ENCODE results near the gene ATP1B1. TPM values are rescaled to one million over a fixed set of nuclear protein-coding genes. Genes with fewer than 3 reads are reported as not detected.

ATP1B1 gene
- total and polyA plus RNA-seq, 9 of the 15 experiments (the other 6 are each of a cell fraction or from before 2014, with no cell fraction given) = 0.76 to 3.0 (median 1.7) TPM

- TF ChIP-seq ZNF518B (CRISPR knock-in tag; IDR thresholded peaks at IDR 0.05) = no peak
- TF ChIP-seq ZBED1 (IDR thresholded peaks at IDR 0.05) = no peak
- no peak; the same call in 1 of the 2 replicates for TF ChIP-seq MYC (IDR thresholded peaks at IDR 0.05; ENCODE audit: low read depth, low read length)
- TF ChIP-seq MYC (CRISPR knock-in tag; IDR thresholded peaks at IDR 0.05; ENCODE audit: borderline replicate concordance, low read depth) = no peak
- TF ChIP-seq POLR2H (tag; IDR thresholded peaks at IDR 0.05; ENCODE audit: low read depth) = no peak
- TF ChIP-seq DDX20 (tag; IDR thresholded peaks at IDR 0.05; ENCODE audit: low read depth) = no peak
- TF ChIP-seq CGGBP1 (CRISPR knock-in tag; IDR thresholded peaks at IDR 0.05) = no peak
- TF ChIP-seq L3MBTL2 (IDR thresholded peaks at IDR 0.05) = peak; percentile 48; the same call in 1 of the 2 replicates
- no peak for TF ChIP-seq RBM14 (IDR thresholded peaks at IDR 0.05; ENCODE audit: borderline replicate concordance, insufficient read depth, low read depth, low read length)
- TF ChIP-seq ILF3 (IDR thresholded peaks at IDR 0.05; ENCODE audit: borderline replicate concordance) = no peak
- TF ChIP-seq KDM5B (IDR thresholded peaks at IDR 0.05; ENCODE audit: insufficient replicate concordance, low read depth, low read length) = peak; percentile 45
- no peak for TF ChIP-seq MCM5 (IDR thresholded peaks at IDR 0.05; ENCODE audit: low read depth)
- TF ChIP-seq ZNF740 (CRISPR knock-in tag; IDR thresholded peaks at IDR 0.05) = no peak
- TF ChIP-seq ZNF740 (tag; IDR thresholded peaks at IDR 0.05) = no peak
- no peak for TF ChIP-seq TEAD2 (tag; IDR thresholded peaks at IDR 0.05)
- no peak for TF ChIP-seq TCF7L2 (IDR thresholded peaks at IDR 0.05; ENCODE audit: low read depth, low read length)
- no peak for TF ChIP-seq GTF2F1 (IDR thresholded peaks at IDR 0.05; ENCODE audit: low read depth, low read length)
- TF ChIP-seq THRAP3 (IDR thresholded peaks at IDR 0.05; ENCODE audit: borderline replicate concordance) = no peak
- peak; percentile 51 for TF ChIP-seq USF1 (CRISPR knock-in tag; IDR thresholded peaks at IDR 0.05)
- TF ChIP-seq ZC3H4 (CRISPR knock-in tag; IDR thresholded peaks at IDR 0.05; ENCODE audit: borderline replicate concordance) = no peak
- no peak for TF ChIP-seq ATF1 (CRISPR knock-in tag; IDR thresholded peaks at IDR 0.05)
- TF ChIP-seq ATF1 (tag; IDR thresholded peaks at IDR 0.05) = no peak
Observed at GRCh38 chr1:169105434-169106094, 926 bp upstream of the ATP1B1 start (continued).
